NCI-H526 (cell line): Measurements from ENCODE around the gene PTGDR.
A peak's percentile ranks its signal among the peaks of the same experiment; 100 is the strongest.

Experiments used
- DNase-seq, 2 experiments: peaks; one replicate each; lab custom pipeline; 2025; lab: John Stamatoyannopoulos, UW

Gene PTGDR

GRCh38 chr14:52265253-52265652 lies 2.2 kb upstream of the PTGDR start:
- DNase-seq, result no peak

GRCh38 chr14:52266179-52266578 lies 1.3 kb upstream of the PTGDR start:
- no peak for DNase-seq

- no peak for DNase-seq
Measured at GRCh38 chr14:52266782-52267181, 716 bp upstream of the PTGDR start.

DNA sequence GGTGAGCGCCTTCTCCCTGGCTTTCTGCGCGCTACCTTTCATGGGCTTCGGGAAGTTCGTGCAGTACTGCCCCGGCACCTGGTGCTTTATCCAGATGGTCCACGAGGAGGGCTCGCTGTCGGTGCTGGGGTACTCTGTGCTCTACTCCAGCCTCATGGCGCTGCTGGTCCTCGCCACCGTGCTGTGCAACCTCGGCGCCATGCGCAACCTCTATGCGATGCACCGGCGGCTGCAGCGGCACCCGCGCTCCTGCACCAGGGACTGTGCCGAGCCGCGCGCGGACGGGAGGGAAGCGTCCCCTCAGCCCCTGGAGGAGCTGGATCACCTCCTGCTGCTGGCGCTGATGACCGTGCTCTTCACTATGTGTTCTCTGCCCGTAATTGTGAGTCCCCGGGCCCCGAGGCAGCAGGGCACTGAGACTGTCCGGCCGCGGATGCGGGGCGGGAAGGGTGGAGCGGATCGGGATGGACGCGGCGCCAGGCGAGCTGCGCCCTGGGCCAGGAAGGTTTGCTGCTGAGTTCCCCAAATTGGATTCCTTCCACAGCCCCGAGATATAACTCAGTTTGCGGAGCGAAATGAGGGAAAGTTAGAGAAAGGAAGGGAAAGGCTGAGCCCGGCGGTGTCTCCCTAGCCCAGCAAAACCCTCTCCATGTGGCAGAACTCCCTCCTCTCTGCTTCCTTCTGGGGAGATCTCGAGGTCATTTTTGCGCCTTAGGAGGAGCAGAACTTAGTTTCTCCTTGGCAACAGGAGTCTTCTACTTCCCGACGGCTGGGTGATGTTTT lies 972 bp downstream of the PTGDR start:
- peak in 1 of 2 experiments; percentile 28 for DNase-seq

- DNase-seq, result no peak
Measured at GRCh38 chr14:52269100-52269499, 1.6 kb downstream of the PTGDR start.

- DNase-seq, result no peak
Measured at GRCh38 chr14:52269982-52270381, 2.5 kb downstream of the PTGDR start.

DNA sequence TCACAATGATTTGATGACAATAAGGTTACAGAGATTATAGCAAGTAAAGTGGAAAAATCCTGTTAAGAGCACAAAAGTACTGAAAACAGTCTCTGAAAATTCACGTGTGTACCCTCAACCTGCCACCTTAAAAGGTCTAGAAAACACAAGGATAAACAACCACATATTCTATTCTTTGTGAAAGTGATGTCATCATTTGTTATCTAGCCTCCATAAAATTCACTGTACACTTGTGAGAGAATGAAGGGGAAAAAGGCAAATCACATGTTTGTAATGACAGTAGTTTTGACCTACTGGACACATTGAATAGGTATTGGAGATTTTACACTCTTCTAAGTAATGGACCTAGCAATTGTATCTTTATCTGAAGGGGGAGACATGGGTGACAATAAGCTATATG lies 4.0 kb downstream of the PTGDR start:
- no peak for DNase-seq

GRCh38 chr14:52272375-52272774 lies 4.9 kb downstream of the PTGDR start:
- DNase-seq, result peak; percentile 33 to 64

GRCh38 chr14:52275372-52275771 lies 7.9 kb downstream of the PTGDR start:
- no peak for DNase-seq

GRCh38 chr14:52277552-52277951 lies 10.1 kb downstream of the PTGDR start:
- DNase-seq, result no peak

DNA sequence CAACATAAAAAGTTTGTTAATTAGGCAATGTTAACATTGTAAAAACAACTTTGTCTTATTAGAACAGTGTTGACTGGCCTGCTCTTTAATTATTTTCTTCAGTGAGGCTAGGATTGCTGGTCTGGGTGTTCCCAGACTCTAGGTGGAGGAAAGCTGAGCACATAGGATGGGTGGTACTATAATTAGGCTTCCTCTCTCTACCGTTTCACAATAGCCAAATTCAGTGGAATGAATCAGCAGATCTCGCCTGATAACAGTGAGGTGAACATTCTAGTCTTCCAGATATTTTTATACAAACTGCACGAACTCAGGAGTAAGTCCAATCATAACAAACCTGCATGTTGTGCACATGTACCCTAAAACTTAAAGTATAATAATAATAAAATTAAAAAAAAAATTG lies 11.9 kb downstream of the PTGDR start:
- DNase-seq, result peak in 1 of 2 experiments; percentile 23

GRCh38 chr14:52283099-52283498 lies 15.6 kb downstream of the PTGDR start:
- DNase-seq, result no peak

DNA sequence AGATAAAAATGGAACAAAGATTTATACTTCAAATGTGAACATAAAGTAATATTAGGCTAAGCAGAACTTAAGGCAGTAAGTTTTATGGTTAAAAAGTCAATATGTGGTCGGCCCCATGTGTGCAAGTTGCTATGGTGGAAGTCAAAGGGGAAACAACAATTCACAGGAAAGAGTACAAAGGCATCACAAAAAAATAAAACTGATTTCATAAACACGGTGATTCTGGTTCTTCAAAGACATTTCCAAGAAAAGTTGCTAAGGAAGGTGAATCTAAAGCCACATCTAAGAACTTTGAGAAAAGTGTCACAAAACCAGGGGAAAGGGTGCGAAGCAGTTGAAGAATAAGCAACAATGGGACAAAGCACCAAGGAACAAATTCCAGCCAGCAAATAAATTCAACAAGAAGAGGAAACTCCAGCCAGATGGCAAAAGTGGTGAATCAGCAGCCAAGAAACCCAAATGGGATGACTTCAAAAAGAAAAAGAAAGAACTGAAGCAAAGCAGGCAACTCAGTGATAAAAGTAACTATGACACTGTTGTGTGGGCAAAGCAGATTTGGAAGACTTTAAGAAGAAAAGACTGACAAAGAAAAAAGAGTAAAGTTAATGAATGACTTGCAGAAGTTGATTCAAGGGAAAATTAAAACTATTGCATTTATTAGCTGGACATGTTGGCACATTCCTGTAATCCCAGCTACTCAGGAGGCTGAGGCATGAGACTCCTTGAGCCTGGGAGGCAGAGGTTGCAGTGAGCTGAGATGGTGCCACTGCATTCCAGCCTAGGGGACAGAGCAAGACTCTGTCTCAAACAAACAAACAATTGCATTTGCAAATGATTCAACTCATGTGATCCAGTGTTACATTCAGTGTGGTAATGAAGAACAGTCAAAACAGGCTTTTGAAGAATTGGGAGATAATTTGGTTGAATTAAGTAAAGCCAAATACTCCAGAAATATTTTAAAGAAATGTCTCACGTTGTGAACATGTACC lies 19.5 kb downstream of the PTGDR start:
- DNase-seq, result no peak

GRCh38 chr14:52296378-52296777 lies 28.9 kb downstream of the PTGDR start:
- no peak for DNase-seq

- DNase-seq, result no peak
Measured at GRCh38 chr14:52298795-52299194, 31.3 kb downstream of the PTGDR start.

- DNase-seq, result peak in 1 of 2 experiments; percentile 36
Measured at GRCh38 chr14:52299692-52300278, 32.3 kb downstream of the PTGDR start.

- DNase-seq, result no peak
Measured at GRCh38 chr14:52303236-52303635, 35.7 kb downstream of the PTGDR start.

DNA sequence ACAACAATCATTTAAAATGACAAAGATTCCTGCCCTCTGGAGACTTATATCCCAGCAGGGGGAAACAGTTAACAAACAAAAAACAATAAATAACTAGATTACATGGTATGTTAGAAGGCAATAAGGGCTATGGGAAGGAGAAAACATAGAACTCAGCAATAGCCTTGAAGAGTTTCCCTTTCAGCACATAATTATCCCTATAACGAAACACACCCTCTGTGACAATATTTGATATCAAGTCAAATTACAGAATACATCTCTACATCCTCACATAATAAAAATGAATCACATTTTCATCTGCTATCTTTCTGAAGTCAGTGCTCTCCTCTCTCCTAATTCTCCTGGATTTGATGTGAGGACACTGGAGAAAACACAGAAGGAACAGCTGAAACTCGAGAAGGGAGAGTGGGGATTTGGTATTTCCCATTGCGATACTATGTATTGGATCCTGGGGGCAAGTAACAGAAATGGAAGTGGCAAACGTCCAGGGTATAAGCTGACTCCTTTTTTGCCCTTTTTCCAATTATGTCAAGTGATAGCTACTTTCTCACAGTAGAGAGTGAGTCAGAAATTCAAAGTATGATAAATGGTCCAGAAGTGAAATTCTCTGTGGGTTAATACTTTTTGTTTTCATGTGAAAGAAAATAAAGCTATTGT lies 36.9 kb downstream of the PTGDR start:
- DNase-seq, result no peak

DNA sequence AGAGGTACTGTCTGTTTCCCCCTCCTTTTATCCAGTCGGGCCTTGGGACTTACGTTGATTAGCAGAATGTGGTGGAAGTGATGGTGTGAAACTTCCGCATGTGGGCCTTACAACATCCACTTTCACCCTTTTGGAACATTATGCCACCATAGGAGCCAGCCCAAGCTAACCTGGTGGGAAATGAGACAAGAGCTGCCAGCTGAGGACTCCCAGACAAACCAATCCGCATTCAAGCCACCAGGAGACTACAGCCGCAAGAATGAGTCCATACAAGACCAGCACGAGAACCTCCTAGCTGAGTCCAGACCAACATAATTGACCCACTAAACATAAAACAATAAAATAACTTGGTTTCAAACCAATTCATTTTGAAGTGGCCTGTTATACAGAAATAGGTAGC lies 37.5 kb downstream of the PTGDR start:
- no peak for DNase-seq

- DNase-seq, result no peak
Measured at GRCh38 chr14:52307376-52307775, 39.9 kb downstream of the PTGDR start.

DNA sequence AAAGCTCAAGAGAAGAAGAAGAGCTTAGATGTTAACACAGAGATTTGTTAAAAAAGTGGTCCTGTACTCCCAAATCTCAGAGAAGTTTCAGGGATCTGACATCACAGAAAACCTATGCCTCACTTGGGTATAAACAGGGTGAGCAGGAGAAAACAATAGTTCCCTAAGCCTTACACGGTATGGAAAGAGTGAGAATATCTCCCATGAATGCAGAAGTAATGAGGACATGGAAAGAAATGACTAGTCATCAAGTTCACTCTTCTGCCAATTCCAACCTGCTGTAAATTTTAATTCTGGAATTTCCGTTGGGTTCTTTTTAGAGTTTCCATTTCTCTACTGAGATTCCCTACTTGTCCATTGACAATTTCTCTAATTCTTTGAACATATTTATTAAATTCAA lies 40.4 kb downstream of the PTGDR start:
- DNase-seq, result no peak

DNA sequence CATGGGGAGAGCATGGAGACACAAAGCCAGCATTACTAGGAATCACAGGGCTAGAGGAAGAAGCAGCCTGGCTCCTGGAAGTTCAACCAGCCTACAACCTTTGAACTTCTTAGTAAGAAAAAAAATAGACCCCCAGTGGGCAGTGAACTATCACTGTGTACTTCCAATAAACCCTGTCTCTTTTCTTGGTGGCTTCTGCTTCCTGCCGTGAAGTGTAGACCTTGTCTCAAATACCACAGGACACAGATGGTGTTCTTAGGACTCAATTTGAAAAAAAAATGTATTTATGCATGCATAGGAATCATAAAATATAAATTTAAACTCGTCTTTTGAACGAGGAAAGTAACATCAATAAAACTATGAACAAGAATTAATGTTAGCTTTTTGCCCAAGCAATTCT lies 43.0 kb downstream of the PTGDR start:
- no peak for DNase-seq
